Memory B cell (primary cell): ENCODE measurements around the gene ZRSR2.
A peak's percentile ranks its signal among the peaks of the same experiment; 100 is the strongest.

Experiments used
- ATAC-seq: fragments of 150-1000 bp; cut with Tn5 transposase; 2 replicates; pipeline ENCODE4 v1.10.0; 2021; ENCODE audit warnings: low read depth, mild to moderate bottlenecking, moderate library complexity
- DNase-seq, 2 donors: peaks; one replicate each; pipeline ENCODE4 v3.0.0; 2022; ENCODE audit warnings: low spot score in 2 of 2
- H3K27ac Mint-ChIP-seq: one replicate; pipeline ENCODE4 v1.8.0; 2022; ENCODE audit warnings: mild to moderate bottlenecking, moderate library complexity, mixed read lengths
- H3K27me3 Mint-ChIP-seq: one replicate; pipeline ENCODE4 v1.8.0; 2022; ENCODE audit warnings: mixed read lengths
- H3K36me3 Mint-ChIP-seq: one replicate; pipeline ENCODE4 v1.8.0; 2022; ENCODE audit warnings: mild to moderate bottlenecking, mixed read lengths
- H3K4me1 Mint-ChIP-seq: one replicate; pipeline ENCODE4 v1.8.0; 2022; ENCODE audit warnings: mixed read lengths
- H3K4me3 Mint-ChIP-seq: one replicate; pipeline ENCODE4 v1.8.0; 2022; ENCODE audit warnings: mild to moderate bottlenecking, moderate library complexity, mixed read lengths
- H3K9me3 Mint-ChIP-seq: one replicate; pipeline ENCODE4 v1.8.0; 2022; ENCODE audit warnings: mixed read lengths

The ZRSR2 gene

GRCh38 chrX:15761564-15762191, 28.6 kb upstream of the ZRSR2 start:
- Mint-ChIP-seq H3K4me1 (peaks cover 9% of the 10 kb centered on the region), H3K27me3 (no peaks in the 10 kb centered on the region), H3K4me3 (no peak overlapping the region), H3K27ac (peak overlapping the region; percentile 43), H3K36me3 (peaks cover 9% of the 10 kb centered on the region), H3K9me3 (no peaks in the 10 kb centered on the region)
- ATAC-seq, result peak; percentile 65
- DNase-seq, result peak in 1 of 2 donors; percentile 31

GRCh38 chrX:15769300-15769954, 20.9 kb upstream of the ZRSR2 start:
- H3K27ac Mint-ChIP-seq, result no peak overlapping the region

GRCh38 chrX:15781961-15782699, 8.2 kb upstream of the ZRSR2 start:
- H3K27ac Mint-ChIP-seq, result peak overlapping the region; percentile 98

More at GRCh38 chrX:15769300-15769954, 20.9 kb upstream of the ZRSR2 start:
- H3K27me3 Mint-ChIP-seq, result no peaks in the 10 kb centered on the region
- H3K9me3 Mint-ChIP-seq, result no peaks in the 10 kb centered on the region
- no peak overlapping the region for H3K4me3 Mint-ChIP-seq
- peaks cover 17% of the 10 kb centered on the region for H3K36me3 Mint-ChIP-seq
- ATAC-seq, result no peak
- H3K4me1 Mint-ChIP-seq, result peaks cover 2% of the 10 kb centered on the region
- DNase-seq, result no peak

GRCh38 chrX:15785176-15785750, 5.0 kb upstream of the ZRSR2 start:
- Mint-ChIP-seq H3K27ac (no peak overlapping the region), H3K9me3 (no peaks in the 10 kb centered on the region), H3K27me3 (no peaks in the 10 kb centered on the region), H3K36me3 (peaks cover 5% of the 10 kb centered on the region), H3K4me3 (no peak overlapping the region), H3K4me1 (peaks cover 4% of the 10 kb centered on the region)
- no peak for DNase-seq
- ATAC-seq, result no peak

More at GRCh38 chrX:15781961-15782699, 8.2 kb upstream of the ZRSR2 start:
- no peaks in the 10 kb centered on the region for H3K27me3 Mint-ChIP-seq
- no peaks in the 10 kb centered on the region for H3K9me3 Mint-ChIP-seq
- peaks cover 10% of the 10 kb centered on the region for H3K36me3 Mint-ChIP-seq
- DNase-seq, result peak in 1 of 2 donors; percentile 16
- H3K4me3 Mint-ChIP-seq, result peak overlapping the region; percentile 87
- H3K4me1 Mint-ChIP-seq, result peaks cover 4% of the 10 kb centered on the region
- ATAC-seq, result peak; percentile 82

GRCh38 chrX:15786915-15787314, 3.4 kb upstream of the ZRSR2 start:
- peaks cover 4% of the 10 kb centered on the region for H3K4me1 Mint-ChIP-seq
- no peaks in the 10 kb centered on the region for H3K9me3 Mint-ChIP-seq
- H3K36me3 Mint-ChIP-seq, result peaks cover 5% of the 10 kb centered on the region
- H3K27me3 Mint-ChIP-seq, result no peaks in the 10 kb centered on the region
- no peak overlapping the region for H3K4me3 Mint-ChIP-seq
- ATAC-seq (no peak), DNase-seq (no peak)
- H3K27ac Mint-ChIP-seq, result no peak overlapping the region

GRCh38 chrX:15790769-15791290, 546 bp downstream of the ZRSR2 start:
- no peak for DNase-seq
- ATAC-seq, result peak; percentile 42

GRCh38 chrX:15797707-15798106, 7.4 kb downstream of the ZRSR2 start:
- Mint-ChIP-seq H3K4me3 (no peak overlapping the region), H3K36me3 (peaks cover 10% of the 10 kb centered on the region), H3K4me1 (peaks cover 15% of the 10 kb centered on the region), H3K27me3 (no peaks in the 10 kb centered on the region), H3K27ac (no peak overlapping the region), H3K9me3 (no peaks in the 10 kb centered on the region)
- no peak for DNase-seq
- ATAC-seq, result no peak

More at GRCh38 chrX:15790769-15791290, 546 bp downstream of the ZRSR2 start:
- peaks cover 7% of the 10 kb centered on the region for H3K36me3 Mint-ChIP-seq
- no peak overlapping the region for H3K27ac Mint-ChIP-seq
- no peaks in the 10 kb centered on the region for H3K27me3 Mint-ChIP-seq
- no peaks in the 10 kb centered on the region for H3K9me3 Mint-ChIP-seq
- peaks cover 13% of the 10 kb centered on the region for H3K4me1 Mint-ChIP-seq
- H3K4me3 Mint-ChIP-seq, result no peak overlapping the region

GRCh38 chrX:15804563-15804962, 14.3 kb downstream of the ZRSR2 start:
- ATAC-seq (no peak), DNase-seq (no peak)
- Mint-ChIP-seq H3K9me3 (no peaks in the 10 kb centered on the region), H3K27ac (peak overlapping the region; percentile 20), H3K4me1 (peaks cover 3% of the 10 kb centered on the region), H3K4me3 (no peak overlapping the region), H3K27me3 (no peaks in the 10 kb centered on the region), H3K36me3 (peaks cover 16% of the 10 kb centered on the region)

GRCh38 chrX:15808254-15808653, 18.0 kb downstream of the ZRSR2 start:
- ATAC-seq (no peak), DNase-seq (no peak)
- Mint-ChIP-seq H3K9me3 (no peaks in the 10 kb centered on the region), H3K27ac (no peak overlapping the region), H3K27me3 (no peaks in the 10 kb centered on the region), H3K4me3 (no peak overlapping the region), H3K4me1 (peaks cover 3% of the 10 kb centered on the region), H3K36me3 (peaks cover 19% of the 10 kb centered on the region)

- no peak for DNase-seq
- Mint-ChIP-seq H3K4me3 (no peak overlapping the region), H3K9me3 (no peaks in the 10 kb centered on the region), H3K4me1 (peaks cover 6% of the 10 kb centered on the region), H3K27me3 (no peaks in the 10 kb centered on the region), H3K36me3 (peaks cover 10% of the 10 kb centered on the region), H3K27ac (no peak overlapping the region)
- ATAC-seq, result no peak
Measured at GRCh38 chrX:15812192-15812938, 22.1 kb downstream of the ZRSR2 start.

GRCh38 chrX:15813416-15813815, 23.1 kb downstream of the ZRSR2 start:
- peaks cover 6% of the 10 kb centered on the region for H3K4me1 Mint-ChIP-seq
- no peak overlapping the region for H3K4me3 Mint-ChIP-seq
- H3K27me3 Mint-ChIP-seq, result no peaks in the 10 kb centered on the region
- peaks cover 14% of the 10 kb centered on the region for H3K36me3 Mint-ChIP-seq
- DNase-seq (no peak), ATAC-seq (no peak)
- H3K27ac Mint-ChIP-seq, result no peak overlapping the region
- no peaks in the 10 kb centered on the region for H3K9me3 Mint-ChIP-seq

- Mint-ChIP-seq H3K9me3 (no peaks in the 10 kb centered on the region), H3K4me3 (no peak overlapping the region), H3K27ac (no peak overlapping the region), H3K36me3 (peaks cover 10% of the 10 kb centered on the region), H3K4me1 (peaks cover 6% of the 10 kb centered on the region), H3K27me3 (no peaks in the 10 kb centered on the region)
- ATAC-seq (no peak), DNase-seq (no peak)
Measured at GRCh38 chrX:15814771-15815365, 24.6 kb downstream of the ZRSR2 start.

GRCh38 chrX:15815779-15816437, 25.6 kb downstream of the ZRSR2 start:
- H3K27ac Mint-ChIP-seq, result no peak overlapping the region
- H3K9me3 Mint-ChIP-seq, result no peaks in the 10 kb centered on the region
- peaks cover 16% of the 10 kb centered on the region for H3K36me3 Mint-ChIP-seq
- peaks cover 6% of the 10 kb centered on the region for H3K4me1 Mint-ChIP-seq
- ATAC-seq, result peak; percentile 65
- H3K27me3 Mint-ChIP-seq, result no peaks in the 10 kb centered on the region
- DNase-seq, result no peak
- H3K4me3 Mint-ChIP-seq, result no peak overlapping the region
